ENCODE measurements around the gene MAFF. TPM values are rescaled to one million over a fixed set of nuclear protein-coding genes. Genes with fewer than 3 reads are reported as not detected.

Gene MAFF
- total and polyA plus RNA-seq, 2 donors (not counting 1 experiment from before 2014, with no cell fraction given) = 8.8 to 26.3 TPM

GRCh38 chr22:38164551-38164918, 37.3 kb upstream of the MAFF start:
- no peak for DNase-seq (ENCODE audit: low read depth in 2 of 2)
- H3K9me3 ChIP-seq (ENCODE audit: control insufficient read depth, insufficient read depth, low read depth, low read length) = no peaks in the 10 kb centered on the region
- no peaks in the 10 kb centered on the region for H3K27me3 ChIP-seq (ENCODE audit: control insufficient read depth, insufficient read depth, low read length)
- H3K4me1 ChIP-seq (ENCODE audit: control insufficient read depth, extremely low read depth, insufficient read depth, low read length) = peaks cover 5% of the 10 kb centered on the region
- H3K27ac ChIP-seq (ENCODE audit: insufficient read depth, low read length) = no peak overlapping the region
- no peaks in the 10 kb centered on the region for H4K20me1 ChIP-seq (ENCODE audit: control insufficient read depth, extremely low read depth, insufficient read depth, low read length)
- H3K4me2 ChIP-seq (ENCODE audit: extremely low read depth, insufficient read depth, low read length) = no peak overlapping the region
- no peak overlapping the region for H2AFZ ChIP-seq (ENCODE audit: low read length)
- TF ChIP-seq EZH2 (IDR thresholded peaks at IDR 0.05; ENCODE audit: low read length, missing control alignments) = no peak
- TF ChIP-seq, protein P1, sequence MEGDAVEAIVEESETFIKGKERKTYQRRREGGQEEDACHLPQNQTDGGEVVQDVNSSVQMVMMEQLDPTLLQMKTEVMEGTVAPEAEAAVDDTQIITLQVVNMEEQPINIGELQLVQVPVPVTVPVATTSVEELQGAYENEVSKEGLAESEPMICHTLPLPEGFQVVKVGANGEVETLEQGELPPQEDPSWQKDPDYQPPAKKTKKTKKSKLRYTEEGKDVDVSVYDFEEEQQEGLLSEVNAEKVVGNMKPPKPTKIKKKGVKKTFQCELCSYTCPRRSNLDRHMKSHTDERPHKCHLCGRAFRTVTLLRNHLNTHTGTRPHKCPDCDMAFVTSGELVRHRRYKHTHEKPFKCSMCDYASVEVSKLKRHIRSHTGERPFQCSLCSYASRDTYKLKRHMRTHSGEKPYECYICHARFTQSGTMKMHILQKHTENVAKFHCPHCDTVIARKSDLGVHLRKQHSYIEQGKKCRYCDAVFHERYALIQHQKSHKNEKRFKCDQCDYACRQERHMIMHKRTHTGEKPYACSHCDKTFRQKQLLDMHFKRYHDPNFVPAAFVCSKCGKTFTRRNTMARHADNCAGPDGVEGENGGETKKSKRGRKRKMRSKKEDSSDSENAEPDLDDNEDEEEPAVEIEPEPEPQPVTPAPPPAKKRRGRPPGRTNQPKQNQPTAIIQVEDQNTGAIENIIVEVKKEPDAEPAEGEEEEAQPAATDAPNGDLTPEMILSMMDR (conservative IDR thresholded peaks at IDR 0.05 in 1 of 2, IDR thresholded peaks at IDR 0.05 in 1 of 2; ENCODE audit: low read depth in 1 of 2, low read length in 2 of 2) = no peak
- no peak overlapping the region for H3K9ac ChIP-seq (ENCODE audit: insufficient read depth, low read length)
- H3K4me3 ChIP-seq (replicated peaks in 1 of 4; ENCODE audit: control extremely low read depth in 1 of 4, insufficient read depth in 1 of 4, low read depth in 3 of 4, low read length in 4 of 4) = no peak overlapping the region
- no peaks in the 10 kb centered on the region for H3K36me3 ChIP-seq (ENCODE audit: control insufficient read depth, insufficient read depth, low read length)
- H3K79me2 ChIP-seq (ENCODE audit: control insufficient read depth, insufficient read depth, low read length) = no peaks in the 10 kb centered on the region

GRCh38 chr22:38165922-38166593, 35.7 kb upstream of the MAFF start:
- Histone ChIP-seq H3K9ac (ENCODE audit: insufficient read depth, low read length) (no peak overlapping the region), H3K9me3 (ENCODE audit: control insufficient read depth, insufficient read depth, low read depth, low read length) (no peaks in the 10 kb centered on the region), H2AFZ (ENCODE audit: low read length) (no peak overlapping the region), H3K79me2 (ENCODE audit: control insufficient read depth, insufficient read depth, low read length) (no peaks in the 10 kb centered on the region), H3K36me3 (ENCODE audit: control insufficient read depth, insufficient read depth, low read length) (no peaks in the 10 kb centered on the region), H3K27ac (ENCODE audit: insufficient read depth, low read length) (no peak overlapping the region), H3K4me1 (ENCODE audit: control insufficient read depth, extremely low read depth, insufficient read depth, low read length) (peaks cover 5% of the 10 kb centered on the region), H3K27me3 (ENCODE audit: control insufficient read depth, insufficient read depth, low read length) (no peaks in the 10 kb centered on the region), H3K4me2 (ENCODE audit: extremely low read depth, insufficient read depth, low read length) (no peak overlapping the region), H3K4me3 (replicated peaks in 1 of 4; ENCODE audit: control extremely low read depth in 1 of 4, insufficient read depth in 1 of 4, low read depth in 3 of 4, low read length in 4 of 4) (no peak overlapping the region), H4K20me1 (ENCODE audit: control insufficient read depth, extremely low read depth, insufficient read depth, low read length) (no peaks in the 10 kb centered on the region)
- TF ChIP-seq, protein P1 (conservative IDR thresholded peaks at IDR 0.05 in 1 of 2, IDR thresholded peaks at IDR 0.05 in 1 of 2; ENCODE audit: low read depth in 1 of 2, low read length in 2 of 2) = no peak
- no peak for TF ChIP-seq EZH2 (IDR thresholded peaks at IDR 0.05; ENCODE audit: low read length, missing control alignments)
- no peak for DNase-seq (ENCODE audit: low read depth in 2 of 2)

DNA sequence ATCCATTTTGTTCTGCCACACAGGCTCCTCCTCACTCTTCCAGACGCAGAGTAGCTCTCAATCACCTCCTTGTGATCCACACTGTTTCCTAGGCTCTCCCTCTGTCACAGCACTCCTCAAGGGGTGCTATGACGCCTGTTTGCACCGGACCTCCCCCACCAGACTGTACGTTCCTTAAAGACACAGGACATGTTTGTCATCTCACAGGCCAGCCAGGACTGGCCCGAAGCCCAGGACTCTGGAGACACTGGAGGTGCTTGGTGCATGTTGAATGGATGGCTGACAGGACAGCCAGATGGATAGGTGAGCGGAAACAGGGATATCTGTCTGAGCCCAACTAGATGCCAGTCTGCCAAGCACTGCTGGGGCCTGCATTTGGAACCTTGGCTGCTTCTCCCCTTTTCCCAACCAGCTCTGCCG, 33.8 kb upstream of the MAFF start:
- Histone ChIP-seq H3K27me3 (ENCODE audit: control insufficient read depth, insufficient read depth, low read length) (no peaks in the 10 kb centered on the region), H3K4me1 (ENCODE audit: control insufficient read depth, extremely low read depth, insufficient read depth, low read length) (peaks cover 12% of the 10 kb centered on the region), H3K27ac (ENCODE audit: insufficient read depth, low read length) (no peak overlapping the region), H3K4me3 (replicated peaks in 1 of 4; ENCODE audit: control extremely low read depth in 1 of 4, insufficient read depth in 1 of 4, low read depth in 3 of 4, low read length in 4 of 4) (no peak overlapping the region), H4K20me1 (ENCODE audit: control insufficient read depth, extremely low read depth, insufficient read depth, low read length) (no peaks in the 10 kb centered on the region), H3K9ac (ENCODE audit: insufficient read depth, low read length) (no peak overlapping the region), H2AFZ (ENCODE audit: low read length) (no peak overlapping the region), H3K79me2 (ENCODE audit: control insufficient read depth, insufficient read depth, low read length) (no peaks in the 10 kb centered on the region), H3K9me3 (ENCODE audit: control insufficient read depth, insufficient read depth, low read depth, low read length) (no peaks in the 10 kb centered on the region), H3K4me2 (ENCODE audit: extremely low read depth, insufficient read depth, low read length) (no peak overlapping the region), H3K36me3 (ENCODE audit: control insufficient read depth, insufficient read depth, low read length) (no peaks in the 10 kb centered on the region)
- TF ChIP-seq EZH2 (IDR thresholded peaks at IDR 0.05; ENCODE audit: low read length, missing control alignments) = no peak
- TF ChIP-seq, protein P1 (conservative IDR thresholded peaks at IDR 0.05 in 1 of 2, IDR thresholded peaks at IDR 0.05 in 1 of 2; ENCODE audit: low read depth in 1 of 2, low read length in 2 of 2) = no peak
- no peak for DNase-seq (ENCODE audit: low read depth in 2 of 2)

Measured in fibroblast of lung (primary cell).